GM13977 (cell line): ENCODE results near the gene DTYMK.

Experiments
- DNase-seq: peaks from one replicate; pipeline ENCODE4 v3.0.0; 2012; ENCODE audit warnings: low spot score
- CTCF ChIP-seq: IDR thresholded peaks from 2 replicates; pipeline ENCODE4 v1.5.1; 2012; ENCODE audit warnings: mild to moderate bottlenecking, control low read depth; ENCODE audit not compliant: insufficient read depth; ENCODE audit errors: extremely low read depth, missing control alignments
- in situ Hi-C: fragments of 300-500 bp; cut with MboI; formaldehyde crosslinking; loops from one replicate; pipeline ENCODE4 v1.12.0; 2022; ENCODE audit warnings: low sequenced_read_pairs, low pct_unique_long_range_greater_than_20kb, mixed read lengths, inconsistent platforms; ENCODE audit not compliant: unreplicated experiment

The DTYMK gene

GRCh38 chr2:241680827-241681599, 5.6 kb downstream of the DTYMK start:
- in situ Hi-C loops: no loop called here
- no peak for DNase-seq
- no peak for TF ChIP-seq CTCF

GRCh38 chr2:241680044-241680443, 6.6 kb downstream of the DTYMK start:
- in situ Hi-C loops: no loop called here
- DNase-seq: no peak

GRCh38 chr2:241678784-241679540, 7.7 kb downstream of the DTYMK start:
- in situ Hi-C loops: no loop called here
- TF ChIP-seq CTCF: no peak
- no peak for DNase-seq

More at GRCh38 chr2:241680044-241680443, 6.6 kb downstream of the DTYMK start:
- TF ChIP-seq CTCF: no peak

- no peak for DNase-seq
- TF ChIP-seq CTCF: no peak
- in situ Hi-C loops: no loop called here
Measured at GRCh38 chr2:241678307-241678706, 8.3 kb downstream of the DTYMK start.

- in situ Hi-C loops: no loop called here
- TF ChIP-seq CTCF: no peak
- no peak for DNase-seq
Measured at GRCh38 chr2:241677392-241677791, 9.2 kb downstream of the DTYMK start.

- in situ Hi-C loops: no loop called here
- no peak for TF ChIP-seq CTCF
- no peak for DNase-seq
Measured at GRCh38 chr2:241676665-241677064, 9.9 kb downstream of the DTYMK start.
